Breast epithelium (tissue), 3 donors: Measurements from ENCODE around the gene KCNK10.

Experiments used
- POLR2A ChIP-seq: fragments of 450-650 bp; IDR thresholded peaks from one replicate; pipeline ENCODE4 v1.6.1; 2016; ENCODE audit warnings: antibody characterized with exemption, mild to moderate bottlenecking, moderate library complexity
- POLR2AphosphoS5 ChIP-seq, 3 donors: sonication (generic); formaldehyde crosslinking; IDR thresholded peaks; one replicate each; pipeline ENCODE4 v1.6.1; 2017; ENCODE audit warnings: antibody characterized with exemption in 3 of 3
- TF ChIP-seq, protein P1 (sequence below), 3 donors: fragments of 450-650 bp; IDR thresholded peaks; one replicate each; pipeline ENCODE4 v1.5.1; 2016 to 2017; ENCODE audit warnings: antibody characterized with exemption in 3 of 3, mild to moderate bottlenecking in 3 of 3, moderate library complexity in 3 of 3

DNA sequence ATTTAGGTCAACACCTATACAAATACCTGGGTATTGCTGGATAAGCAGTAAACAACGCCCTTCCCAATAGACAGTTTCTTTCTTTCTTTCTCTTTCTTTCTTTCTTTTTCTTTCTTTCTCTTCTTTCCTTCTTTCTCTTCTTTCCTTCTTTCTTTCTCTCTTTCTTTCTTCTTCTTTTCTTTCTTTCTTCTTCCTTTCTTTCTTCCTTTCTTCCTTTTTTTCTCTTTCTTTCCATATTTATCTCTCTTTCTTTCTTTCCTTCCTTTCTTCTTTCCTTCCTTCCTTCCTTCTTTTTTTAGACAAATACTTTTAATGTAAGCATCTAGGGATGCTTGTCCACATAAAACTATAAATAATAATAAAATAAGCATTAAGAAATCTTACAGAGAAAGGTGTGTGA lies 123.2 kb downstream of the KCNK10 start:
- TF ChIP-seq, protein P1, sequence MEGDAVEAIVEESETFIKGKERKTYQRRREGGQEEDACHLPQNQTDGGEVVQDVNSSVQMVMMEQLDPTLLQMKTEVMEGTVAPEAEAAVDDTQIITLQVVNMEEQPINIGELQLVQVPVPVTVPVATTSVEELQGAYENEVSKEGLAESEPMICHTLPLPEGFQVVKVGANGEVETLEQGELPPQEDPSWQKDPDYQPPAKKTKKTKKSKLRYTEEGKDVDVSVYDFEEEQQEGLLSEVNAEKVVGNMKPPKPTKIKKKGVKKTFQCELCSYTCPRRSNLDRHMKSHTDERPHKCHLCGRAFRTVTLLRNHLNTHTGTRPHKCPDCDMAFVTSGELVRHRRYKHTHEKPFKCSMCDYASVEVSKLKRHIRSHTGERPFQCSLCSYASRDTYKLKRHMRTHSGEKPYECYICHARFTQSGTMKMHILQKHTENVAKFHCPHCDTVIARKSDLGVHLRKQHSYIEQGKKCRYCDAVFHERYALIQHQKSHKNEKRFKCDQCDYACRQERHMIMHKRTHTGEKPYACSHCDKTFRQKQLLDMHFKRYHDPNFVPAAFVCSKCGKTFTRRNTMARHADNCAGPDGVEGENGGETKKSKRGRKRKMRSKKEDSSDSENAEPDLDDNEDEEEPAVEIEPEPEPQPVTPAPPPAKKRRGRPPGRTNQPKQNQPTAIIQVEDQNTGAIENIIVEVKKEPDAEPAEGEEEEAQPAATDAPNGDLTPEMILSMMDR (IDR thresholded peaks at IDR 0.05), result no peak
- TF ChIP-seq POLR2A (no peak), POLR2AphosphoS5 (IDR thresholded peaks at IDR 0.05) (no peak)
